AG09309 (cell line): ENCODE data around the gene HMX1.

Source experiments
- DNase-seq: peaks from one replicate; pipeline ENCODE4 v3.0.0-alpha.2; 2010; ENCODE audit warnings: low read depth
- H3K4me3 ChIP-seq: 2 replicates; pipeline ENCODE4 v1.5.1; 2011; ENCODE audit warnings: mild to moderate bottlenecking, low read depth, low read length, moderate library complexity; ENCODE audit not compliant: control insufficient read depth
- TF ChIP-seq, protein P1 (sequence below): IDR thresholded peaks from 2 replicates; pipeline ENCODE4 v1.5.1; 2011; ENCODE audit warnings: mild to moderate bottlenecking, low read depth, low read length, inconsistent platforms; ENCODE audit not compliant: insufficient read depth, control insufficient read depth; ENCODE audit errors: missing control alignments

Gene HMX1

DNA sequence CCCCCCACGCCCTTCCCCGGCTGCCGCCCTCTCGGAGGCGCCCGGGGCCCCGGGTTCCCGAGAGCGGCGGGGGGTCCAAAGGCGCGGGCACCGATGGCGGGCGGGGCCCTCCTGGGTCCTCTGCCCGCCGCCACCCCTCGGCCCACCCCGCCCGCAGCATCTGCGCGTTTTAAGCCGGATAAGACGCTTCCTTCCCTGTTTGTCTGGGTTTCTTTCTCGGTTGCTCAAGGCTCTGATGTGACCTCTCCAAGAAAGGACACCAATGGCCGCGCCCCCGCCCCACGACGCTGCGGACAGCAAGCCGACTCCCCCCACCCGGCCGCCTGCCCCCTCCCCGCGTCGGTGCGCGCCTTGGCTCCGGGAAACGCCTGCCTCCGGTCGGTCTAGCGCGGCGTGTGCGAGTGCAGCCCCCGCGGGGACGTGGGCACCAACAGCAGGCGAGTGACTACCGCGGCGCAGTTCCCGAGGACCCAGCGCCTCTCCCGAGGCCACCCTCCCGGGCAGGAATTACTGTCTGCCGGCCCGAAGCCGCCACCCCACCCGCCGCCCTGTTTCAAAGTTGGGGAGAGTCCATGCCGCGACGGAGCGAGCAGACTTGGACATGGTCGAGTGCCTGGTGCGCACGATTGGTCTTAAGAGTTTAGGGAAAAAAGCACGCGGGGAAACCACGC lies 21.1 kb upstream of the HMX1 start:
- no peak for DNase-seq
- no peak overlapping the region for H3K4me3 ChIP-seq
- TF ChIP-seq, protein P1, sequence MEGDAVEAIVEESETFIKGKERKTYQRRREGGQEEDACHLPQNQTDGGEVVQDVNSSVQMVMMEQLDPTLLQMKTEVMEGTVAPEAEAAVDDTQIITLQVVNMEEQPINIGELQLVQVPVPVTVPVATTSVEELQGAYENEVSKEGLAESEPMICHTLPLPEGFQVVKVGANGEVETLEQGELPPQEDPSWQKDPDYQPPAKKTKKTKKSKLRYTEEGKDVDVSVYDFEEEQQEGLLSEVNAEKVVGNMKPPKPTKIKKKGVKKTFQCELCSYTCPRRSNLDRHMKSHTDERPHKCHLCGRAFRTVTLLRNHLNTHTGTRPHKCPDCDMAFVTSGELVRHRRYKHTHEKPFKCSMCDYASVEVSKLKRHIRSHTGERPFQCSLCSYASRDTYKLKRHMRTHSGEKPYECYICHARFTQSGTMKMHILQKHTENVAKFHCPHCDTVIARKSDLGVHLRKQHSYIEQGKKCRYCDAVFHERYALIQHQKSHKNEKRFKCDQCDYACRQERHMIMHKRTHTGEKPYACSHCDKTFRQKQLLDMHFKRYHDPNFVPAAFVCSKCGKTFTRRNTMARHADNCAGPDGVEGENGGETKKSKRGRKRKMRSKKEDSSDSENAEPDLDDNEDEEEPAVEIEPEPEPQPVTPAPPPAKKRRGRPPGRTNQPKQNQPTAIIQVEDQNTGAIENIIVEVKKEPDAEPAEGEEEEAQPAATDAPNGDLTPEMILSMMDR, result no peak

DNA sequence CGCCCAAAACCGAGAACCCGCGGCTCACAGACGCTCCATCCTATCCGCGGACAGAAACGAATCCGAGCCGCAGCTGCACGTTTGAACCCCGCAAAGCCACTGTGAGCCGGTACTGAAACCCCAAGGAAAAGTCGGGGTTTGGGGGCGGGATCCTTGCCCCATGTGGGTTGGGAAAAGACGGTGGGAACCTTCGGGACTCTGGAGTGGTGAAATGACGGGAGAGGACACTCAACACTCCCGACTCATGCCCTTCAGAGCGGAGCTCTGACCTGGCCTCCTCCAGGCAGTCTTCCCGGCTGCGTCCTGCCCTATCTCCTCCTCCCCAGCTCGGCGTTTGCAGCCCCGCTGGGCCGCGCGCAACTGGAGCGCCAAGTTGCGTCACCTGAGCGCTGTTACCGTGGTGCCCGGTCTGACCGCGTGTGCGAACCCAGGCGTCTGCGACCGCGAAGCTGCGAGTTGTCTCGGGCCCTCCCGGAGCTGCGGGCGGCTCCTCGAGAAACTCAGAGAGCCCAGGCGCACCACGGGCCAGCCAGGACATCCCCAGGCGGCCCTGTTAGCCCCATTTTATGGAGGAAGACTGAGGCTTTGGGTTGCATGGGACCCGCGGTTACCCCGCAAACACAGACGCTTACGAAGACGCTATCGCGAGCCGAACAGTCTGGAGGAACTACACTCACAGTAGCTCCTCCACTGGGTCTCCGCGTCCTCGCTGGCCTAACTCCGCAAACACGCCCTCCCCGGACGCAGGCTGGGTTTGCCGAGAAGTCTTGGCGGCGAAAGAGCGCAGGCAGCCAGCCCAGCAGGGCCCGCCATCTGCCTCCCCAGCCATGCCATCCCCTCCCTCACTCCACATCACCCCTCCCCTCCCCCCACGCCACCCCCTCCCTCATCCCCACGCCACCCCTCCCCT lies 20.3 kb upstream of the HMX1 start:
- DNase-seq, result no peak
- TF ChIP-seq, protein P1, result no peak
- H3K4me3 ChIP-seq, result no peak overlapping the region

DNA sequence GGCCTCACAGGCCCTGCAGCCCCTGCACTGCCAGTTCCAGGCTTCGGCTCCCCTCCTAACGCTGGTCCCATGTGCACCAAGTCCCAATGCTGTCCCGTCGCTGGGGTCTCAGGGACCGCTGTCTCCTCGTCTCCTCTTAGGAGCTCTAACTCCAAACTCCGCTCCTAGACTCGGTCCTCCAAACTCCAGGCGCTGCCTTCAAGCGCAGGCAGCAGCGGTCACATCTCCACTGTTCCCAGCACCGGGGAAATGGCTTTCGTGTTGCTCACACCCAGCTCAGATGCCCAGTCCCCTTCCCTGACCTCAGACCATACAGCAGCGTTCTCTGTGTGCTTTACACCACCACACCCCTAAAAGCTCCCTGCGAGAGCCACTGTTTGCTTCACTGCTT lies 19.6 kb upstream of the HMX1 start:
- TF ChIP-seq, protein P1, result no peak
- H3K4me3 ChIP-seq, result no peak overlapping the region
- DNase-seq, result no peak

DNA sequence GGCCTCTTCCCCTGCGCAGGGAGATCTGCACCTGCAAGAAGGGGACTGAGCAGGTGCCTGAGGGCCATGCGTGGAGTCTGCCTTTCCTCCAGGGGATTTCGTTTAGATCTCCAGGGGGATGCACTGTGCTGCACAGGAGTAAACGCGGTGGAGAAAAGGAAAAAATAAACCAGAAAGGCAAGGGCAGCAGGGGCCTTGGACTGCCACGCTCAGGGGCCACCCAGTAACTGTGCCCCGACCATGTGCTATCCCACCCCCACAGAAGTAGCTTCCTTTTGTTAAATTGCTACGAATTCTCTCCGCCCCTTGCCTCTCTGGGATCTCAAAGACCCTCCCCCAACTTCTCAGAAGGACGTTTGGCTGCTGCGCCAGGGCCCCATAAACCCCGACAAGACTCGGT lies 17.2 kb upstream of the HMX1 start:
- no peak for DNase-seq
- TF ChIP-seq, protein P1, result no peak

DNA sequence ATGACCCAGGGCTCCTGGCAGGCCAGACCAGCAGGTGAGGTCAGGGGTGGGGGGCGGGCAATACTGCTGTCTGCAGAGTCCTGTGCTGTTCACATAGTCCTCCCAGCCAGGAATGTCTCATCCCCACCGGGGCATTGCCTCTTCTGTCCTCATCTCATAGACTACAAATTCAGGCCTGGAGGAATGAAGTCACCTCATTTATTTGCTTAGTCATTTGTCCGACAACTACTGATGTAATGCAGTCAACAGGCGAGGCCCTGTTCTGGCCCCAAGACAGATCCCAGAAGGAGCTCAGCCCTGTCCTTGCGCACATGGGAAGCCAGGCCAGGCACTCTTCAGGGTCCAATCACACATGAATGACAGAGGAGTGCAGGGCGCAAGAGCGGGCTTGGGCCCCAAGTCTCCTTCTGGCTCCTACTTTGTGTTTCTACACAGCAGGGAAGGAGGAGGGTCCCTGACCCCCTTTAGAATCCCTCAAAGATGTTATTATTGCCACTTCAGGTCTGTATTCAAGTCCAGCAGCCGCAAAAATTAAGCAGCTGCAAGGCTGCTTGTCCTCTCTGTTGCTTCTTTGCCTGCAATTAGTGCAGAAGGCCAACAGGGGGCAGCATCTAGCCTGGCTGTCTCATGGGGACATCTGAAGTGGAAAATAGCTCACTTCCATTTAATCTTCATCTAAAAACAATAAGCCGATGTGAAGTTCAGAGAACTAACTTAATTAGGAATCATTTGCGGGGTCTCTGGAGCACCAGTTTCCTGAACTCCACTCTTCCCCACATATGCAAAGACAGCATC lies 15.2 kb upstream of the HMX1 start:
- TF ChIP-seq, protein P1, result peak; percentile 30
- no peak overlapping the region for H3K4me3 ChIP-seq
- no peak for DNase-seq

More for the DNA sequence above, 17.2 kb upstream of the HMX1 start:
- H3K4me3 ChIP-seq, result no peak overlapping the region

DNA sequence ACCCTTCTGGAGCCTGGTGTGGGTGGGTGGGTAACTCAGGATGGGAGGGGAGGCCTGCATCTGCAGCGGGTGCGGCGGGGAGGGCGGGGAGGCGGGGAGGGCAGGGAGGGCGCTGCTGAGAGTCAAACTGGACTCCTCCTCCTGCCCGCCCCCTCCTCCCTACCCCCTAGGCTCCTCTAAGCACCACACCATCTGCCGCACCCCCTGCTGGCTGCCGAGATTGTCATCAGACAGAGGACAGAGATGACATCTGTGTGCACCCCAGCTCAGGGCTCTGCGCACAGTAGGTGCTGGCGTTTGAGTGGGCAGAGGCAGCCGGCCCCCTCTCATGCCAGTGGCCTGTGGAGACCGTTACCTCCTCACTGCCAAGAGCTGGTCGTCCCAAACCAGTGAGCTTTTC lies 10.6 kb upstream of the HMX1 start:
- TF ChIP-seq, protein P1, result no peak
- no peak for DNase-seq
- no peak overlapping the region for H3K4me3 ChIP-seq
